Liver (tissue), 9 donors: Measurements from ENCODE around the gene SOST. TPM values are rescaled to one million over a fixed set of nuclear protein-coding genes. Genes with fewer than 3 reads are reported as not detected.

Experiments
- DNase-seq: peaks from one replicate; pipeline ENCODE4 v3.0.0-alpha.2; 2017; ENCODE audit warnings: low spot score
- H3K27ac ChIP-seq, 2 donors: one replicate each; pipeline ENCODE4 v1.7.0; 2013; ENCODE audit warnings: inconsistent platforms in 2 of 2, low read length in 2 of 2, control low read depth in 1 of 2, low read depth in 1 of 2, mild to moderate bottlenecking in 1 of 2
- H3K27me3 ChIP-seq, 4 donors: one replicate each; pipeline versions ENCODE4 v1.6.1 to v1.7.0; 2013; ENCODE audit warnings: low read length in 3 of 4, inconsistent platforms in 1 of 4, mild to moderate bottlenecking in 1 of 4, moderate library complexity in 1 of 4; ENCODE audit not compliant: control insufficient read depth in 4 of 4, insufficient read depth in 4 of 4
- H3K36me3 ChIP-seq, 4 donors: one replicate each; pipeline versions ENCODE4 v1.6.1 to v1.7.0; 2013; ENCODE audit warnings: low read length in 3 of 4, mild to moderate bottlenecking in 3 of 4, low read depth in 1 of 4, moderate library complexity in 1 of 4; ENCODE audit not compliant: control insufficient read depth in 4 of 4, insufficient read depth in 3 of 4
- H3K4me1 ChIP-seq, 4 donors: one replicate each; pipeline versions ENCODE4 v1.6.1 to v1.7.0; 2013; ENCODE audit warnings: low read length in 3 of 4, mild to moderate bottlenecking in 3 of 4, moderate library complexity in 1 of 4; ENCODE audit not compliant: control insufficient read depth in 4 of 4, insufficient read depth in 4 of 4
- H3K4me3 ChIP-seq, 3 donors: one replicate each; pipeline versions ENCODE4 v1.6.1 to v1.7.0; 2013; ENCODE audit warnings: low read length in 3 of 3, control low read depth in 1 of 3, low read depth in 1 of 3, mild to moderate bottlenecking in 1 of 3
- H3K9ac ChIP-seq, 2 donors: one replicate each; pipeline ENCODE4 v1.7.0; 2013; ENCODE audit warnings: low read length in 2 of 2, mild to moderate bottlenecking in 2 of 2, moderate library complexity in 2 of 2, control low read depth in 1 of 2, low read depth in 1 of 2
- H3K9me3 ChIP-seq, 4 donors: one replicate each; pipeline versions ENCODE4 v1.6.1 to v1.7.0; 2013; ENCODE audit warnings: low read length in 3 of 4; ENCODE audit not compliant: control insufficient read depth in 4 of 4
- EGR1 ChIP-seq, 2 donors: IDR thresholded peaks; 2 replicates each; pipeline ENCODE4 v1.6.1; 2016 to 2018; ENCODE audit warnings: antibody characterized with exemption in 2 of 2, low read depth in 2 of 2
- FOXA1 ChIP-seq: IDR thresholded peaks from 2 replicates; pipeline ENCODE4 v1.6.1; 2016; ENCODE audit warnings: antibody characterized with exemption
- FOXA2 ChIP-seq: IDR thresholded peaks from 2 replicates; pipeline ENCODE4 v1.6.1; 2016; ENCODE audit warnings: antibody characterized with exemption
- GABPA ChIP-seq, 2 donors: IDR thresholded peaks in 1 of 2; conservative IDR thresholded peaks in 1 of 2; 2 replicates each; pipeline ENCODE4 v1.6.1; 2016; ENCODE audit warnings: antibody characterized with exemption in 2 of 2, mild to moderate bottlenecking in 1 of 2, moderate library complexity in 1 of 2
- HNF4A ChIP-seq, 2 donors: conservative IDR thresholded peaks; 2 replicates each; pipeline ENCODE4 v1.6.1; 2016; ENCODE audit warnings: antibody characterized with exemption in 2 of 2, mild to moderate bottlenecking in 2 of 2
- HNF4G ChIP-seq: IDR thresholded peaks from 2 replicates; pipeline ENCODE4 v1.6.1; 2016; ENCODE audit warnings: antibody characterized with exemption
- JUND ChIP-seq, 2 donors: IDR thresholded peaks; 2 replicates each; pipeline ENCODE4 v1.6.1; 2016; ENCODE audit warnings: antibody characterized with exemption in 2 of 2
- NR2F2 ChIP-seq: IDR thresholded peaks from 2 replicates; pipeline ENCODE4 v1.6.1; 2016; ENCODE audit warnings: antibody characterized with exemption
- RAD21 ChIP-seq, 2 donors: IDR thresholded peaks; 2 replicates each; pipeline ENCODE4 v1.6.1; 2016; ENCODE audit warnings: antibody characterized with exemption in 2 of 2, mild to moderate bottlenecking in 2 of 2
- RXRA ChIP-seq, 2 donors: IDR thresholded peaks; 2 replicates each; pipeline ENCODE4 v1.6.1; 2017 to 2018; ENCODE audit warnings: antibody characterized with exemption in 2 of 2, mild to moderate bottlenecking in 1 of 2
- SP1 ChIP-seq: IDR thresholded peaks from 2 replicates; pipeline ENCODE4 v1.6.1; 2018; ENCODE audit warnings: antibody characterized with exemption, mild to moderate bottlenecking
- TAF1 ChIP-seq: conservative IDR thresholded peaks from 2 replicates; pipeline ENCODE4 v1.6.1; 2016; ENCODE audit warnings: antibody characterized with exemption, mild to moderate bottlenecking
- YY1 ChIP-seq: IDR thresholded peaks from 2 replicates; pipeline ENCODE4 v1.6.1; 2016; ENCODE audit warnings: antibody characterized with exemption, mild to moderate bottlenecking
- WGBS: extraction: QIAGEN DNeasy Blood & Tissue Kit; methylation state at CpG from one replicate; pipeline ENCODE4 v1.1.7; 2013; 5-methylcytosine and 5-hydroxymethylcytosine counted together
- polyA plus RNA-seq, 2 donors: library from polyadenylated mRNA; stranded (reverse) in 1 of 2; unstranded in 1 of 2; fragments of 200-250 nt in 1 of 2; fragments of >200 nt in 1 of 2; fragmentation: Nextera tagmentation in 1 of 2; extraction: Ambion mirVana in 1 of 2; gene quantifications; one replicate each; pipeline versions ENCODE4 v1.2.1 to v1.2.3, GENCODE V29; 2013 to 2015
- total RNA-seq, 2 donors: library from RNA; depleted of rRNA; stranded (reverse); fragments of >200 nt; gene quantifications; one replicate each; pipeline ENCODE4 v1.2.3, GENCODE V29; 2014
- TF ChIP-seq, protein P1 (sequence below): IDR thresholded peaks from 2 replicates; pipeline ENCODE4 v1.6.1; 2016; ENCODE audit warnings: antibody characterized with exemption
- TF ChIP-seq, protein P2 (sequence below): IDR thresholded peaks from 2 replicates; pipeline ENCODE4 v1.6.1; 2016; ENCODE audit warnings: antibody characterized with exemption
- TF ChIP-seq, protein P3 (sequence below): IDR thresholded peaks from 2 replicates; pipeline ENCODE4 v1.6.1; 2016; ENCODE audit warnings: antibody characterized with exemption, mild to moderate bottlenecking
- TF ChIP-seq, protein P4 (sequence below): fragments of 150-350 bp; IDR thresholded peaks from 2 replicates; pipeline ENCODE4 v1.5.1; 2017; ENCODE audit warnings: improper control_type of control experiment, low read depth, low read length; ENCODE audit not compliant: missing input control
- donor health status: healthy.
- donor health status: healthy.
- donor health status: healthy.
- donor health status: healthy.
- donor health status: healthy.

Gene SOST
- total and polyA plus RNA-seq, 4 donors: not detected

DNA sequence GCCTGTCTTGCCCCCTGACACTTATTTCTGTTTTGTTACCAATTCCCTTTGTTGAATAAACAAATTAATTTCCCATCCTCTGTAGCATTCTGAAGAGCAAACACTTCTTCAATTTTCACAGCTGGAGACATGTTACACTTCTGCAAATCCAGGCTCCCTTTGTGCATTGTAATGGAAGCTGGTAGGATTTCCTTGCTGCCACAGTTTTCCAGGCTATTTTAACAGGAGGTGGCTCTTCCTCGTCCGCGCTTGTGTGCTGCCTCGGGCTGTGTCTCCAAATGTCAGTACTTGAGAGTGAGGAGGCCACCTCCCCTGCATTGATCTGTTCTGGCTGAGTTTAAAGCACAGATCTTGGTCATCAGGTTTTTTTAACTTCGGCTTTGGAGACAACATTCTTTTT, 40.0 kb downstream of the SOST start:
- no peak overlapping the region for H3K9ac ChIP-seq
- H3K4me1 ChIP-seq: peaks cover 3 to 14% (median 6%) of the 10 kb centered on the region in 4 donors
- no peak for DNase-seq
- no peak overlapping the region for H3K27ac ChIP-seq
- no peaks in the 10 kb centered on the region for H3K9me3 ChIP-seq
- no peaks in the 10 kb centered on the region for H3K36me3 ChIP-seq
- no peak overlapping the region for H3K4me3 ChIP-seq
- 65% methylated on average over 5 of the region's 5 CpGs for whole genome bisulfite sequencing
- TF ChIP-seq, protein P1, sequence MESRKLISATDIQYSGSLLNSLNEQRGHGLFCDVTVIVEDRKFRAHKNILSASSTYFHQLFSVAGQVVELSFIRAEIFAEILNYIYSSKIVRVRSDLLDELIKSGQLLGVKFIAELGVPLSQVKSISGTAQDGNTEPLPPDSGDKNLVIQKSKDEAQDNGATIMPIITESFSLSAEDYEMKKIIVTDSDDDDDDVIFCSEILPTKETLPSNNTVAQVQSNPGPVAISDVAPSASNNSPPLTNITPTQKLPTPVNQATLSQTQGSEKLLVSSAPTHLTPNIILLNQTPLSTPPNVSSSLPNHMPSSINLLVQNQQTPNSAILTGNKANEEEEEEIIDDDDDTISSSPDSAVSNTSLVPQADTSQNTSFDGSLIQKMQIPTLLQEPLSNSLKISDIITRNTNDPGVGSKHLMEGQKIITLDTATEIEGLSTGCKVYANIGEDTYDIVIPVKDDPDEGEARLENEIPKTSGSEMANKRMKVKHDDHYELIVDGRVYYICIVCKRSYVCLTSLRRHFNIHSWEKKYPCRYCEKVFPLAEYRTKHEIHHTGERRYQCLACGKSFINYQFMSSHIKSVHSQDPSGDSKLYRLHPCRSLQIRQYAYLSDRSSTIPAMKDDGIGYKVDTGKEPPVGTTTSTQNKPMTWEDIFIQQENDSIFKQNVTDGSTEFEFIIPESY: no peak
- TF ChIP-seq NR2F2 (no peak), YY1 (no peak), EGR1 (IDR thresholded peaks at IDR 0.05; ENCODE audit: low read depth in 2 of 2) (no peak), HNF4G (no peak), HNF4A (conservative IDR thresholded peaks at IDR 0.05) (no peak), FOXA1 (no peak), FOXA2 (no peak), SP1 (no peak), RXRA (IDR thresholded peaks at IDR 0.05) (no peak), JUND (IDR thresholded peaks at IDR 0.05) (no peak), GABPA (IDR thresholded peaks at IDR 0.05 in 1 of 2, conservative IDR thresholded peaks at IDR 0.05 in 1 of 2) (no peak), RAD21 (IDR thresholded peaks at IDR 0.05) (no peak), TAF1 (no peak)
- TF ChIP-seq, protein P2, sequence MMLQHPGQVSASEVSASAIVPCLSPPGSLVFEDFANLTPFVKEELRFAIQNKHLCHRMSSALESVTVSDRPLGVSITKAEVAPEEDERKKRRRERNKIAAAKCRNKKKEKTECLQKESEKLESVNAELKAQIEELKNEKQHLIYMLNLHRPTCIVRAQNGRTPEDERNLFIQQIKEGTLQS: no peak
- TF ChIP-seq, protein P3, sequence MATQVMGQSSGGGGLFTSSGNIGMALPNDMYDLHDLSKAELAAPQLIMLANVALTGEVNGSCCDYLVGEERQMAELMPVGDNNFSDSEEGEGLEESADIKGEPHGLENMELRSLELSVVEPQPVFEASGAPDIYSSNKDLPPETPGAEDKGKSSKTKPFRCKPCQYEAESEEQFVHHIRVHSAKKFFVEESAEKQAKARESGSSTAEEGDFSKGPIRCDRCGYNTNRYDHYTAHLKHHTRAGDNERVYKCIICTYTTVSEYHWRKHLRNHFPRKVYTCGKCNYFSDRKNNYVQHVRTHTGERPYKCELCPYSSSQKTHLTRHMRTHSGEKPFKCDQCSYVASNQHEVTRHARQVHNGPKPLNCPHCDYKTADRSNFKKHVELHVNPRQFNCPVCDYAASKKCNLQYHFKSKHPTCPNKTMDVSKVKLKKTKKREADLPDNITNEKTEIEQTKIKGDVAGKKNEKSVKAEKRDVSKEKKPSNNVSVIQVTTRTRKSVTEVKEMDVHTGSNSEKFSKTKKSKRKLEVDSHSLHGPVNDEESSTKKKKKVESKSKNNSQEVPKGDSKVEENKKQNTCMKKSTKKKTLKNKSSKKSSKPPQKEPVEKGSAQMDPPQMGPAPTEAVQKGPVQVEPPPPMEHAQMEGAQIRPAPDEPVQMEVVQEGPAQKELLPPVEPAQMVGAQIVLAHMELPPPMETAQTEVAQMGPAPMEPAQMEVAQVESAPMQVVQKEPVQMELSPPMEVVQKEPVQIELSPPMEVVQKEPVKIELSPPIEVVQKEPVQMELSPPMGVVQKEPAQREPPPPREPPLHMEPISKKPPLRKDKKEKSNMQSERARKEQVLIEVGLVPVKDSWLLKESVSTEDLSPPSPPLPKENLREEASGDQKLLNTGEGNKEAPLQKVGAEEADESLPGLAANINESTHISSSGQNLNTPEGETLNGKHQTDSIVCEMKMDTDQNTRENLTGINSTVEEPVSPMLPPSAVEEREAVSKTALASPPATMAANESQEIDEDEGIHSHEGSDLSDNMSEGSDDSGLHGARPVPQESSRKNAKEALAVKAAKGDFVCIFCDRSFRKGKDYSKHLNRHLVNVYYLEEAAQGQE: no peak
- TF ChIP-seq, protein P4, sequence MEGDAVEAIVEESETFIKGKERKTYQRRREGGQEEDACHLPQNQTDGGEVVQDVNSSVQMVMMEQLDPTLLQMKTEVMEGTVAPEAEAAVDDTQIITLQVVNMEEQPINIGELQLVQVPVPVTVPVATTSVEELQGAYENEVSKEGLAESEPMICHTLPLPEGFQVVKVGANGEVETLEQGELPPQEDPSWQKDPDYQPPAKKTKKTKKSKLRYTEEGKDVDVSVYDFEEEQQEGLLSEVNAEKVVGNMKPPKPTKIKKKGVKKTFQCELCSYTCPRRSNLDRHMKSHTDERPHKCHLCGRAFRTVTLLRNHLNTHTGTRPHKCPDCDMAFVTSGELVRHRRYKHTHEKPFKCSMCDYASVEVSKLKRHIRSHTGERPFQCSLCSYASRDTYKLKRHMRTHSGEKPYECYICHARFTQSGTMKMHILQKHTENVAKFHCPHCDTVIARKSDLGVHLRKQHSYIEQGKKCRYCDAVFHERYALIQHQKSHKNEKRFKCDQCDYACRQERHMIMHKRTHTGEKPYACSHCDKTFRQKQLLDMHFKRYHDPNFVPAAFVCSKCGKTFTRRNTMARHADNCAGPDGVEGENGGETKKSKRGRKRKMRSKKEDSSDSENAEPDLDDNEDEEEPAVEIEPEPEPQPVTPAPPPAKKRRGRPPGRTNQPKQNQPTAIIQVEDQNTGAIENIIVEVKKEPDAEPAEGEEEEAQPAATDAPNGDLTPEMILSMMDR: no peak
- no peaks in the 10 kb centered on the region for H3K27me3 ChIP-seq

DNA sequence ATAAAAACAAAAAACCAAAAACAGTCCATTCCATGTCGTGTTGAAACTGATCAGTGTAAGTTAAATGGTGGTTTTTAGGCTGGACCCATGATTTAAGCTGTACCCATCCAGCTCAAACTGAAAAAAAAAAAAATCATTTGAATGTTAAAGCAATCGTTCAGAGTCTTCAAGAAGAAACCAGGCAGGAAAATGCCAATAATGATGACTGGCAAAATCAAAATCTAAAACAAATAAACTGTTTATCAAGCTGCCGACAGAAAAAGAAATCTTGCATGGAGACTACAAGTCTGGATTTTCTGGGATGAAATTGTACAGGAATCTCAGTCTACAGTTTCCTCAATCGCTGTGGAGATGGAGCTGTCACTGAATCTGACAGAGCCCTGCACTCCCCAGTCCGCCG, 40.7 kb downstream of the SOST start:
- WGBS: 70% methylated on average over 6 of the region's 6 CpGs
- Histone ChIP-seq H3K4me1 (peaks cover 3 to 18% (median 10%) of the 10 kb centered on the region in 4 donors), H3K9me3 (no peaks in the 10 kb centered on the region), H3K9ac (no peak overlapping the region), H3K27ac (no peak overlapping the region), H3K36me3 (no peaks in the 10 kb centered on the region), H3K4me3 (no peak overlapping the region), H3K27me3 (no peaks in the 10 kb centered on the region)
- TF ChIP-seq FOXA1: no peak
- no peak for TF ChIP-seq RXRA (IDR thresholded peaks at IDR 0.05)
- no peak for TF ChIP-seq NR2F2
- TF ChIP-seq, protein P4: no peak
- TF ChIP-seq TAF1: no peak
- TF ChIP-seq, protein P1: no peak
- TF ChIP-seq, protein P3: no peak
- no peak for DNase-seq
